LNCaP clone FGC (cell line): ENCODE data around the gene NDUFV1.
A peak's percentile ranks its signal among the peaks of the same experiment; 100 is the strongest.

Experiments
- DNase-seq: peaks from one replicate; pipeline ENCODE4 v3.0.0-alpha.2; 2011; ENCODE audit warnings: low read depth
- H3K4me3 ChIP-seq: 2 replicates; pipeline ENCODE4 v1.5.1; 2011; ENCODE audit warnings: mild to moderate bottlenecking, low read depth, low read length, control low read depth
- TF ChIP-seq, protein P1 (sequence below): IDR thresholded peaks from 2 replicates; pipeline ENCODE4 v1.5.1; 2012; ENCODE audit warnings: mild to moderate bottlenecking; ENCODE audit not compliant: control insufficient read depth, insufficient read depth; ENCODE audit errors: extremely low read depth

NDUFV1 gene

GRCh38 chr11:67581469-67581868 lies 25.3 kb upstream of the NDUFV1 start:
- no peak for DNase-seq
- TF ChIP-seq, protein P1, sequence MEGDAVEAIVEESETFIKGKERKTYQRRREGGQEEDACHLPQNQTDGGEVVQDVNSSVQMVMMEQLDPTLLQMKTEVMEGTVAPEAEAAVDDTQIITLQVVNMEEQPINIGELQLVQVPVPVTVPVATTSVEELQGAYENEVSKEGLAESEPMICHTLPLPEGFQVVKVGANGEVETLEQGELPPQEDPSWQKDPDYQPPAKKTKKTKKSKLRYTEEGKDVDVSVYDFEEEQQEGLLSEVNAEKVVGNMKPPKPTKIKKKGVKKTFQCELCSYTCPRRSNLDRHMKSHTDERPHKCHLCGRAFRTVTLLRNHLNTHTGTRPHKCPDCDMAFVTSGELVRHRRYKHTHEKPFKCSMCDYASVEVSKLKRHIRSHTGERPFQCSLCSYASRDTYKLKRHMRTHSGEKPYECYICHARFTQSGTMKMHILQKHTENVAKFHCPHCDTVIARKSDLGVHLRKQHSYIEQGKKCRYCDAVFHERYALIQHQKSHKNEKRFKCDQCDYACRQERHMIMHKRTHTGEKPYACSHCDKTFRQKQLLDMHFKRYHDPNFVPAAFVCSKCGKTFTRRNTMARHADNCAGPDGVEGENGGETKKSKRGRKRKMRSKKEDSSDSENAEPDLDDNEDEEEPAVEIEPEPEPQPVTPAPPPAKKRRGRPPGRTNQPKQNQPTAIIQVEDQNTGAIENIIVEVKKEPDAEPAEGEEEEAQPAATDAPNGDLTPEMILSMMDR: no peak
- H3K4me3 ChIP-seq: no peak overlapping the region

- DNase-seq: peak; percentile 11
- TF ChIP-seq, protein P1: no peak
- H3K4me3 ChIP-seq: no peak overlapping the region
Observed at GRCh38 chr11:67582011-67582410, 24.7 kb upstream of the NDUFV1 start.

DNA sequence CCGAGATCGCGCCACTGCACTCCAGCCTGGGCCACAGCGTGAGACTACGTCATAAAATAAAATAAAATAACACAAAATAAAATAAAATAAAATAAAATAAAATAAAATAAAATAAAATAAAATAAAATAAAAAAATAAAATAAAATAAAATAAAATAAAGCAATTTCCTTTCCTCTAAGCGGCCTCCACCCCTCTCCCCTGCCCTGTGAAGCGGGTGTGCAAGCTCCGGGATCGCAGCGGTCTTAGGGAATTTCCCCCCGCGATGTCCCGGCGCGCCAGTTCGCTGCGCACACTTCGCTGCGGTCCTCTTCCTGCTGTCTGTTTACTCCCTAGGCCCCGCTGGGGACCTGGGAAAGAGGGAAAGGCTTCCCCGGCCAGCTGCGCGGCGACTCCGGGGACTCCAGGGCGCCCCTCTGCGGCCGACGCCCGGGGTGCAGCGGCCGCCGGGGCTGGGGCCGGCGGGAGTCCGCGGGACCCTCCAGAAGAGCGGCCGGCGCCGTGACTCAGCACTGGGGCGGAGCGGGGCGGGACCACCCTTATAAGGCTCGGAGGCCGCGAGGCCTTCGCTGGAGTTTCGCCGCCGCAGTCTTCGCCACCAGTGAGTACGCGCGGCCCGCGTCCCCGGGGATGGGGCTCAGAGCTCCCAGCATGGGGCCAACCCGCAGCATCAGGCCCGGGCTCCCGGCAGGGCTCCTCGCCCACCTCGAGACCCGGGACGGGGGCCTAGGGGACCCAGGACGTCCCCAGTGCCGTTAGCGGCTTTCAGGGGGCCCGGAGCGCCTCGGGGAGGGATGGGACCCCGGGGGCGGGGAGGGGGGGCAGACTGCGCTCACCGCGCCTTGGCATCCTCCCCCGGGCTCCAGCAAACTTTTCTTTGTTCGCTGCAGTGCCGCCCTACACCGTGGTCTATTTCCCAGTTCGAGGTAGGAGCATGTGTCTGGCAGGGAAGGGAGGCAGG lies 23.2 kb upstream of the NDUFV1 start, which contains the start of gene GSTP1:
GSTP1 (plus strand) TSS at position 566 of the 958 bp plus-strand sequence; CDS start at position 598, 32 bp downstream.
- H3K4me3 ChIP-seq: no peak within 1 kb of the TSS
- DNase-seq: no peak
- TF ChIP-seq, protein P1: no peak

GRCh38 chr11:67584205-67584880 lies 22.4 kb upstream of the NDUFV1 start:
- no peak overlapping the region for H3K4me3 ChIP-seq
- DNase-seq: no peak
- TF ChIP-seq, protein P1: no peak

DNA sequence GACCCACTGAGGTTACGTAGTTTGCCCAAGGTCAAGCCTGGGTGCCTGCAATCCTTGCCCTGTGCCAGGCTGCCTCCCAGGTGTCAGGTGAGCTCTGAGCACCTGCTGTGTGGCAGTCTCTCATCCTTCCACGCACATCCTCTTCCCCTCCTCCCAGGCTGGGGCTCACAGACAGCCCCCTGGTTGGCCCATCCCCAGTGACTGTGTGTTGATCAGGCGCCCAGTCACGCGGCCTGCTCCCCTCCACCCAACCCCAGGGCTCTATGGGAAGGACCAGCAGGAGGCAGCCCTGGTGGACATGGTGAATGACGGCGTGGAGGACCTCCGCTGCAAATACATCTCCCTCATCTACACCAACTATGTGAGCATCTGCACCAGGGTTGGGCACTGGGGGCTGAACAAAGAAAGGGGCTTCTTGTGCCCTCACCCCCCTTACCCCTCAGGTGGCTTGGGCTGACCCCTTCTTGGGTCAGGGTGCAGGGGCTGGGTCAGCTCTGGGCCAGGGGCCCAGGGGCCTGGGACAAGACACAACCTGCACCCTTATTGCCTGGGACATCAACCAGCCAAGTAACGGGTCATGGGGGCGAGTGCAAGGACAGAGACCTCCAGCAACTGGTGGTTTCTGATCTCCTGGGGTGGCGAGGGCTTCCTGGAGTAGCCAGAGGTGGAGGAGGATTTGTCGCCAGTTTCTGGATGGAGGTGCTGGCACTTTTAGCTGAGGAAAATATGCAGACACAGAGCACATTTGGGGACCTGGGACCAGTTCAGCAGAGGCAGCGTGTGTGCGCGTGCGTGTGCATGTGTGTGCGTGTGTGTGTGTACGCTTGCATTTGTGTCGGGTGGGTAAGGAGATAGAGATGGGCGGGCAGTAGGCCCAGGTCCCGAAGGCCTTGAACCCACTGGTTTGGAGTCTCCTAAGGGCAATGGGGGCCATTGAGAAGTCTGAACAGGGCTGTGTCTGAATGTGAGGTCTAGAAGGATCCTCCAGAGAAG lies 21.6 kb upstream of the NDUFV1 start:
- H3K4me3 ChIP-seq: no peak overlapping the region
- TF ChIP-seq, protein P1: no peak
- DNase-seq: no peak

GRCh38 chr11:67585911-67586310 lies 20.8 kb upstream of the NDUFV1 start:
- H3K4me3 ChIP-seq: no peak overlapping the region
- no peak for DNase-seq
- TF ChIP-seq, protein P1: no peak
